HCT116 (cell line): ENCODE results near the gene TCHP. TPM values are rescaled to one million over a fixed set of nuclear protein-coding genes. Genes with fewer than 3 reads are reported as not detected.

Experiments used
- ATAC-seq: fragments of 200-7000 bp; cut with Tn5 transposase; 2 replicates; pipeline ENCODE4 v1.9.1; 2020; ENCODE audit warnings: mild to moderate bottlenecking, moderate library complexity
- BruUV-seq: library from RNA; stranded (reverse); fragments of 400-500 nt; replicated peaks from 2 replicates; lab custom pipeline; 2021; lab: Mats Ljungman, UMichigan
- CTCF ChIA-PET: fragments of 300-600 bp; sonication (Branson Sonifier 250); formaldehyde crosslinking; loops from one replicate; lab custom pipeline; 2021; ENCODE audit warnings: antibody characterized with exemption; lab: Charles Lee
- POLR2A ChIA-PET: fragments of 300-600, 350-600 bp; sonication (Branson Sonifier 250); formaldehyde crosslinking; loops from one replicate; lab custom pipeline; 2021; ENCODE audit warnings: antibody characterized with exemption; lab: Charles Lee
- RAD21 ChIA-PET, 2 experiments: fragments of 300-600 bp; sonication (Branson Sonifier 250); formaldehyde crosslinking; loops; one replicate each; lab custom pipeline; 2023; ENCODE audit warnings: low total read pairs in 2 of 2; ENCODE audit not compliant: uncharacterized antibody in 2 of 2, unreplicated experiment in 2 of 2, low non-redundant PET in 1 of 2; lab: Charles Lee
- DNase-seq: peaks from one replicate; pipeline ENCODE4 v3.0.0-alpha.2; 2010; ENCODE audit warnings: low read depth, low spot score
- H2AFZ ChIP-seq: fragments of 200-600 bp; shearing (Covaris generic), sonication (generic); 2 replicates; pipeline ENCODE4 v1.6.1; 2017; ENCODE audit warnings: low read depth, mixed run types, mixed read lengths, antibody characterized with exemption, low read length; ENCODE audit not compliant: poor library complexity, severe bottlenecking
- H3K27ac ChIP-seq: 2 replicates; pipeline ENCODE4 v1.5.1; 2012; ENCODE audit warnings: low read depth, low read length
- H3K27me3 ChIP-seq: fragments of 200-600 bp; sonication (generic); 2 replicates; pipeline ENCODE4 v1.6.1; 2016; ENCODE audit warnings: mixed run types, low read length, mixed read lengths; ENCODE audit not compliant: insufficient read depth
- H3K36me3 ChIP-seq, 2 experiments: fragments of 200-500 bp in 1 of 2; fragments of 200-600 bp in 1 of 2; sonication (Bioruptor generic) in 1 of 2; sonication (generic) in 1 of 2; 2 replicates each; pipeline versions ENCODE4 v1.5.1 to v1.6.1; 2014 to 2016; ENCODE audit warnings: low read length in 2 of 2, inconsistent platforms in 1 of 2, mixed read lengths in 1 of 2, mixed run types in 1 of 2; ENCODE audit not compliant: insufficient read depth in 2 of 2, control insufficient read depth in 1 of 2
- H3K4me1 ChIP-seq, 2 experiments: fragments of 200-600 bp in 1 of 2; sonication (generic) in 1 of 2; 2 replicates each; pipeline versions ENCODE4 v1.5.1 to v1.6.1; 2012 to 2017; ENCODE audit warnings: low read length in 2 of 2, inconsistent platforms in 1 of 2, mild to moderate bottlenecking in 1 of 2, mixed read lengths in 1 of 2, mixed run types in 1 of 2, moderate library complexity in 1 of 2; ENCODE audit not compliant: insufficient read depth in 2 of 2, control insufficient read depth in 1 of 2
- H3K4me2 ChIP-seq: fragments of 200-600 bp; sonication (generic); 2 replicates; pipeline ENCODE4 v1.6.1; 2017; ENCODE audit warnings: mixed run types, low read length, mixed read lengths
- H3K4me3 ChIP-seq, 2 experiments: fragments of 200-600 bp in 1 of 2; sonication (generic) in 1 of 2; replicated peaks in 1 of 2; 2 replicates each; pipeline ENCODE4 v1.5.1; 2011 to 2016; ENCODE audit warnings: low read length in 2 of 2, control low read depth in 1 of 2, low read depth in 1 of 2, mild to moderate bottlenecking in 1 of 2, mixed read lengths in 1 of 2, mixed run types in 1 of 2
- H3K79me2 ChIP-seq: fragments of 200-600 bp; sonication (generic); 2 replicates; pipeline ENCODE4 v1.6.1; 2017; ENCODE audit warnings: mild to moderate bottlenecking, mixed run types, low read length, moderate library complexity, mixed read lengths; ENCODE audit not compliant: insufficient read depth
- H3K9ac ChIP-seq: fragments of 200-600 bp; sonication (generic); 2 replicates; pipeline ENCODE4 v1.6.1; 2016; ENCODE audit warnings: low read length, mixed read lengths
- H3K9me2 ChIP-seq: fragments of 200-600 bp; sonication (generic), shearing (Covaris generic); 2 replicates; pipeline ENCODE4 v1.6.1; 2017; ENCODE audit warnings: mixed run types, mild to moderate bottlenecking, moderate library complexity; ENCODE audit not compliant: insufficient read depth
- H3K9me3 ChIP-seq, 2 experiments: fragments of 200-500 bp in 1 of 2; fragments of 200-600 bp in 1 of 2; sonication (Bioruptor generic) in 1 of 2; sonication (generic) in 1 of 2; 2 replicates each; pipeline ENCODE4 v1.6.1; 2014 to 2017; ENCODE audit warnings: low read length in 2 of 2, mixed read lengths in 2 of 2, inconsistent platforms in 1 of 2, low read depth in 1 of 2, mild to moderate bottlenecking in 1 of 2, mixed run types in 1 of 2, moderate library complexity in 1 of 2; ENCODE audit not compliant: control insufficient read depth in 1 of 2, insufficient read depth in 1 of 2
- H4K20me1 ChIP-seq: fragments of 200-600 bp; sonication (generic), shearing (Covaris generic); 2 replicates; pipeline ENCODE4 v1.6.1; 2017; ENCODE audit warnings: mixed run types, mild to moderate bottlenecking, moderate library complexity; ENCODE audit not compliant: insufficient read depth
- FOSL1 ChIP-seq: IDR thresholded peaks from 2 replicates; pipeline ENCODE4 v1.6.1; 2012; ENCODE audit warnings: low read depth
- JUND ChIP-seq: IDR thresholded peaks from 2 replicates; pipeline ENCODE4 v1.6.1; 2012
- POLR2A ChIP-seq: IDR thresholded peaks from 2 replicates; pipeline ENCODE4 v1.7.0; 2011; ENCODE audit warnings: borderline replicate concordance; ENCODE audit not compliant: insufficient read depth, insufficient read length; ENCODE audit errors: extremely low read depth
- POLR2AphosphoS5 ChIP-seq: IDR thresholded peaks from 2 replicates; pipeline ENCODE4 v1.6.1; 2011; ENCODE audit warnings: mild to moderate bottlenecking, low read depth, low read length, moderate library complexity
- SRF ChIP-seq: IDR thresholded peaks from 2 replicates; pipeline ENCODE4 v1.6.1; 2012; ENCODE audit warnings: low read depth
- YY1 ChIP-seq: IDR thresholded peaks from 2 replicates; pipeline ENCODE4 v1.6.1; 2011; ENCODE audit warnings: low read length, low read depth, moderate library complexity, mild to moderate bottlenecking; ENCODE audit not compliant: insufficient replicate concordance; ENCODE audit errors: extremely low read depth
- intact Hi-C: fragments of 100-400 bp; cut with micrococcal nuclease; formaldehyde crosslinking; loops from 2 replicates; pipeline ENCODE4 v1.10.0; 2022
- total RNA-seq: library from RNA; stranded (reverse); gene quantifications from one replicate; pipeline ENCODE4 v1.2.1, GENCODE V29; 2021; ENCODE audit not compliant: unreplicated experiment
- TF ChIP-seq, protein P1 (sequence below): IDR thresholded peaks from 2 replicates; pipeline ENCODE4 v1.6.1; 2011; ENCODE audit warnings: mild to moderate bottlenecking, low read length, moderate library complexity; ENCODE audit not compliant: insufficient replicate concordance; ENCODE audit errors: extremely low read depth
- TF ChIP-seq, protein P2 (sequence below): IDR thresholded peaks from 2 replicates; pipeline ENCODE4 v1.6.1; 2012

Gene TCHP
- total RNA-seq, 1 experiment from 2014 or later = 17.3 TPM

DNA sequence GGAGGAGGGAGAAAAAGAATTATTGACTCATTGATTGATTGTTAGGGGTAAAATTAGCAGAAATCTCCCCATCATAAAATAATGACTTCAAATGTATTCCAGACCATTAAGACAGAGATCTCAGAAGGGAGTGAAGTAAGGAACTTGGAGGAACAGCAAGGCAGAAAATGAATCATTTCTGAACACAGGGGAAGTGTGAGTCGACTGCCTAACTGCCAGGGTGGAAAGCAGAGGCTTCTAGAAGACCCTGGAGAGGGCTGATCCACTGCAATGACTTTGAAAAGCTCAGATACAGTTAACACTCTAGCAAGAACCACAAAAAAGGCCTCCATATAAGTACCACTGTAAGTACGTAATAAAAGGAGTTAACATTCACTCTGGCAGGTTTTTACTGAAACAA, 29.4 kb upstream of the TCHP start:
- no peak overlapping the region for H3K27ac ChIP-seq
- TF ChIP-seq, protein P1, sequence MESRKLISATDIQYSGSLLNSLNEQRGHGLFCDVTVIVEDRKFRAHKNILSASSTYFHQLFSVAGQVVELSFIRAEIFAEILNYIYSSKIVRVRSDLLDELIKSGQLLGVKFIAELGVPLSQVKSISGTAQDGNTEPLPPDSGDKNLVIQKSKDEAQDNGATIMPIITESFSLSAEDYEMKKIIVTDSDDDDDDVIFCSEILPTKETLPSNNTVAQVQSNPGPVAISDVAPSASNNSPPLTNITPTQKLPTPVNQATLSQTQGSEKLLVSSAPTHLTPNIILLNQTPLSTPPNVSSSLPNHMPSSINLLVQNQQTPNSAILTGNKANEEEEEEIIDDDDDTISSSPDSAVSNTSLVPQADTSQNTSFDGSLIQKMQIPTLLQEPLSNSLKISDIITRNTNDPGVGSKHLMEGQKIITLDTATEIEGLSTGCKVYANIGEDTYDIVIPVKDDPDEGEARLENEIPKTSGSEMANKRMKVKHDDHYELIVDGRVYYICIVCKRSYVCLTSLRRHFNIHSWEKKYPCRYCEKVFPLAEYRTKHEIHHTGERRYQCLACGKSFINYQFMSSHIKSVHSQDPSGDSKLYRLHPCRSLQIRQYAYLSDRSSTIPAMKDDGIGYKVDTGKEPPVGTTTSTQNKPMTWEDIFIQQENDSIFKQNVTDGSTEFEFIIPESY = no peak
- no peak for TF ChIP-seq SRF
- TF ChIP-seq POLR2A = no peak
- TF ChIP-seq YY1 = no peak
- TF ChIP-seq FOSL1 = no peak
- no peak for TF ChIP-seq JUND
- TF ChIP-seq POLR2AphosphoS5 = no peak
- TF ChIP-seq, protein P2, sequence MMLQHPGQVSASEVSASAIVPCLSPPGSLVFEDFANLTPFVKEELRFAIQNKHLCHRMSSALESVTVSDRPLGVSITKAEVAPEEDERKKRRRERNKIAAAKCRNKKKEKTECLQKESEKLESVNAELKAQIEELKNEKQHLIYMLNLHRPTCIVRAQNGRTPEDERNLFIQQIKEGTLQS = no peak
- ATAC-seq (no peak), DNase-seq (no peak)
- peaks cover 7% of the 10 kb centered on the region for H3K79me2 ChIP-seq
- H3K4me1 ChIP-seq = peaks cover 7 to 12% of the 10 kb centered on the region in 2 experiments; a peak in 3 of 4 replicates
- no peak overlapping the region for H2AFZ ChIP-seq
- POLR2A ChIA-PET = no interaction called here
- intact Hi-C loops = no loop called here
- no peaks in the 10 kb centered on the region for H4K20me1 ChIP-seq
- no peak overlapping the region for H3K9ac ChIP-seq
- no peaks in the 10 kb centered on the region for H3K36me3 ChIP-seq
- H3K9me2 ChIP-seq = no peaks in the 10 kb centered on the region
- no peak overlapping the region for H3K4me3 ChIP-seq
- CTCF ChIA-PET = no interaction called here
- H3K27me3 ChIP-seq = no peaks in the 10 kb centered on the region
- no TSS peak for BruUV-seq
- H3K9me3 ChIP-seq = no peaks in the 10 kb centered on the region
- RAD21 ChIA-PET = no interaction called here
- H3K4me2 ChIP-seq = no peak overlapping the region
